PC-3 (cell line): Measurements from ENCODE around the gene NR1I2. TPM values are rescaled to one million over a fixed set of nuclear protein-coding genes. Genes with fewer than 3 reads are reported as not detected.

Source experiments
- ATAC-seq: fragments of 200-7000 bp; cut with Tn5 transposase; 2 replicates; pipeline ENCODE4 v1.9.1; 2020; ENCODE audit warnings: mild to moderate bottlenecking, moderate library complexity
- BruUV-seq: library from RNA; stranded (reverse); fragments of 400-500 nt; replicated peaks from 2 replicates; lab custom pipeline; 2021; lab: Mats Ljungman, UMichigan
- CTCF ChIA-PET: fragments of 300-600 bp; sonication (Branson Sonifier 250); formaldehyde crosslinking; loops from one replicate; lab custom pipeline; 2022; ENCODE audit warnings: antibody characterized with exemption; lab: Charles Lee
- POLR2A ChIA-PET: fragments of 300-600 bp; sonication (Branson Sonifier 250); formaldehyde crosslinking; loops from one replicate; lab custom pipeline; 2022; ENCODE audit warnings: antibody characterized with exemption; ENCODE audit not compliant: unreplicated experiment; lab: Charles Lee
- DNase-seq: peaks from one replicate; pipeline ENCODE4 v3.0.0-alpha.2; 2015
- H2AFZ ChIP-seq: fragments of 300-600 bp; sonication (generic); 2 replicates; pipeline ENCODE4 v1.6.0; 2016; ENCODE audit warnings: antibody characterized with exemption, low read length
- H3F3A ChIP-seq: fragments of 300-600 bp; sonication (generic); one replicate; pipeline ENCODE4 v1.6.0; 2017; ENCODE audit warnings: antibody characterized with exemption, low read length, control low read depth, mild to moderate bottlenecking; ENCODE audit not compliant: unreplicated experiment
- H3K27ac ChIP-seq: fragments of 300-600 bp; sonication (generic); 2 replicates; pipeline ENCODE4 v1.5.1; 2016; ENCODE audit warnings: mild to moderate bottlenecking, low read length
- H3K27me3 ChIP-seq: fragments of 300-600 bp; sonication (generic); 2 replicates; pipeline ENCODE4 v1.6.1; 2016; ENCODE audit warnings: low read length, mixed read lengths
- H3K36me3 ChIP-seq: fragments of 300-600 bp; sonication (generic); 2 replicates; pipeline ENCODE4 v1.6.1; 2016; ENCODE audit warnings: low read depth, mixed run types, low read length, mixed read lengths
- H3K4me1 ChIP-seq: fragments of 300-600 bp; sonication (generic); 2 replicates; pipeline ENCODE4 v1.5.1; 2016; ENCODE audit warnings: low read length; ENCODE audit not compliant: insufficient read depth
- H3K4me2 ChIP-seq: fragments of 300-600 bp; sonication (generic); 2 replicates; pipeline ENCODE4 v1.6.0; 2016; ENCODE audit warnings: low read length
- H3K4me3 ChIP-seq: fragments of 300-600 bp; sonication (generic); 2 replicates; pipeline ENCODE4 v1.5.1; 2016; ENCODE audit warnings: mild to moderate bottlenecking, low read length, mixed read lengths
- H3K79me2 ChIP-seq: fragments of 300-600 bp; sonication (generic); 2 replicates; pipeline ENCODE4 v1.6.1; 2017; ENCODE audit warnings: low read length, mixed read lengths
- H3K9ac ChIP-seq: fragments of 300-600 bp; sonication (generic); 2 replicates; pipeline ENCODE4 v1.6.0; 2016; ENCODE audit warnings: mild to moderate bottlenecking, low read length
- H3K9me2 ChIP-seq: fragments of 300-600 bp; sonication (generic); replicated peaks from 2 replicates; pipeline ENCODE4 v1.6.1; 2016; ENCODE audit warnings: mixed run types, low read length, mixed read lengths
- H3K9me3 ChIP-seq: fragments of 300-600 bp; sonication (generic); 2 replicates; pipeline ENCODE4 v1.6.1; 2016; ENCODE audit warnings: low read length, mixed read lengths
- H4K20me1 ChIP-seq: fragments of 300-600 bp; sonication (generic); 2 replicates; pipeline ENCODE4 v1.6.1; 2016; ENCODE audit warnings: low read length, mixed read lengths
- EZH2 ChIP-seq: fragments of 300-600 bp; sonication (generic); IDR thresholded peaks from one replicate; pipeline ENCODE4 v1.6.1; 2017; ENCODE audit warnings: antibody characterized with exemption, mild to moderate bottlenecking, low read length; ENCODE audit not compliant: unreplicated experiment
- EZH2phosphoT487 ChIP-seq: fragments of 300-600 bp; sonication (generic); IDR thresholded peaks from 2 replicates; pipeline ENCODE4 v1.6.1; 2018; ENCODE audit warnings: mild to moderate bottlenecking, antibody characterized with exemption, low read length, borderline replicate concordance
- intact Hi-C: fragments of 100-400 bp; cut with micrococcal nuclease; formaldehyde crosslinking; loops from 2 replicates; pipeline ENCODE4 v1.9.0; 2023
- total RNA-seq: library from RNA; depleted of rRNA; stranded (reverse); fragments of >200 nt; gene quantifications from 2 replicates; pipeline ENCODE4 v1.2.3, GENCODE V29; 2014
- TF ChIP-seq, protein P1 (sequence below): fragments of 300-600 bp; sonication (generic); conservative IDR thresholded peaks from 2 replicates; pipeline ENCODE4 v1.5.1; 2017; ENCODE audit warnings: antibody characterized with exemption, low read depth, mild to moderate bottlenecking, low read length

NR1I2 gene
- total RNA-seq, 1 experiment from 2014 or later: 0.04 TPM

DNA sequence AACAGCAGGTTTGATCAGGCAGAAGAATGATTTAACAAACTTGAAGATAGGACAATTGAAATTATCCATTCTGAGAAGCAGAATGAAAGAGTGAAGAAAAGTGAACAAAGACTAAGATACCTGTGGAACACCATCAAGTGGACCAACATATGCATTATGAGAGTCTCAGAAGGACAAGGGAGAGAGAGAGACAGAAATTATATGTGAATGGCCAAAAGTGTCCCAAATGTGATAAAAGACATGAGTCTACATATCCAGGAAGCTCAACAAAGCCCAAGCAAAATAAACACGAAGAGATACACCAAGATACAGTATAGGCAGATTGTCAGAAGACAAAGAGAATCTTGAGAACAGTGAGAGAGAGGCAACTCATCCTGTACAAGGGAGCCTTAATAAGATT, 5.6 kb upstream of the NR1I2 start:
- peaks cover 27% of the 10 kb centered on the region for H3K27me3 ChIP-seq
- ChIA-PET POLR2A (no interaction called here), CTCF (no interaction called here)
- H3K9me3 ChIP-seq: no peaks in the 10 kb centered on the region
- no peak overlapping the region for H3K27ac ChIP-seq
- H4K20me1 ChIP-seq: no peaks in the 10 kb centered on the region
- H3K79me2 ChIP-seq: no peaks in the 10 kb centered on the region
- TF ChIP-seq, protein P1, sequence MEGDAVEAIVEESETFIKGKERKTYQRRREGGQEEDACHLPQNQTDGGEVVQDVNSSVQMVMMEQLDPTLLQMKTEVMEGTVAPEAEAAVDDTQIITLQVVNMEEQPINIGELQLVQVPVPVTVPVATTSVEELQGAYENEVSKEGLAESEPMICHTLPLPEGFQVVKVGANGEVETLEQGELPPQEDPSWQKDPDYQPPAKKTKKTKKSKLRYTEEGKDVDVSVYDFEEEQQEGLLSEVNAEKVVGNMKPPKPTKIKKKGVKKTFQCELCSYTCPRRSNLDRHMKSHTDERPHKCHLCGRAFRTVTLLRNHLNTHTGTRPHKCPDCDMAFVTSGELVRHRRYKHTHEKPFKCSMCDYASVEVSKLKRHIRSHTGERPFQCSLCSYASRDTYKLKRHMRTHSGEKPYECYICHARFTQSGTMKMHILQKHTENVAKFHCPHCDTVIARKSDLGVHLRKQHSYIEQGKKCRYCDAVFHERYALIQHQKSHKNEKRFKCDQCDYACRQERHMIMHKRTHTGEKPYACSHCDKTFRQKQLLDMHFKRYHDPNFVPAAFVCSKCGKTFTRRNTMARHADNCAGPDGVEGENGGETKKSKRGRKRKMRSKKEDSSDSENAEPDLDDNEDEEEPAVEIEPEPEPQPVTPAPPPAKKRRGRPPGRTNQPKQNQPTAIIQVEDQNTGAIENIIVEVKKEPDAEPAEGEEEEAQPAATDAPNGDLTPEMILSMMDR: no peak
- TF ChIP-seq EZH2 (no peak), EZH2phosphoT487 (no peak)
- H3F3A ChIP-seq: no peaks in the 10 kb centered on the region
- DNase-seq (no peak), ATAC-seq (no peak)
- no peak overlapping the region for H3K9ac ChIP-seq
- no TSS peak for BruUV-seq
- no peak overlapping the region for H3K4me2 ChIP-seq
- H3K4me1 ChIP-seq: no peaks in the 10 kb centered on the region
- H3K9me2 ChIP-seq: no peaks in the 10 kb centered on the region
- H2AFZ ChIP-seq: no peak overlapping the region
- intact Hi-C loops: no loop called here
- no peaks in the 10 kb centered on the region for H3K36me3 ChIP-seq
- H3K4me3 ChIP-seq: no peak overlapping the region

DNA sequence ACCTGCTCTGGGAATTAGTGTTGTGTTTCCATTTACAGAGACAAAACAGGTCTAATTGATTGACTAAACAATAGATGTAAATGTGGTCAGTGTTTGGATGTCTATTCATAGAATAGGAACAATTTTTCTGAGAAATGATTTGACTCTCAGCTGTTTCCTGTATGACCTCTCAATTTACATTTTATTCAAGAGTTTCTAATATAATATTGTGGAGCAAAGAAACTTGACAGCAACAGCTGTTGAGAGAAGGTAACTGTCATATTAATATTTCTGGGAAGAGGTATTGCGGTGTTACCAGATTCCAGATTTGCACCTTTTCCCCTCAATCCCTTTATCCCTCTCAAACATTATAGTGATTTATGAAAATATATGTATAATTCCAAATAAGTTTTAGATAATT, 3.7 kb upstream of the NR1I2 start:
- ChIA-PET POLR2A (no interaction called here), CTCF (no interaction called here)
- Histone ChIP-seq H2AFZ (no peak overlapping the region), H3K9me3 (no peaks in the 10 kb centered on the region), H3K4me3 (no peak overlapping the region), H3K4me2 (no peak overlapping the region), H3K79me2 (no peaks in the 10 kb centered on the region), H3K4me1 (no peaks in the 10 kb centered on the region), H4K20me1 (no peaks in the 10 kb centered on the region), H3K9ac (no peak overlapping the region), H3K27me3 (peaks cover 11% of the 10 kb centered on the region), H3K36me3 (no peaks in the 10 kb centered on the region), H3F3A (no peaks in the 10 kb centered on the region), H3K27ac (no peak overlapping the region), H3K9me2 (no peaks in the 10 kb centered on the region)
- intact Hi-C loops: no loop called here
- no TSS peak for BruUV-seq
- DNase-seq (no peak), ATAC-seq (no peak)
- TF ChIP-seq, protein P1: no peak
- TF ChIP-seq EZH2phosphoT487 (no peak), EZH2 (no peak)

DNA sequence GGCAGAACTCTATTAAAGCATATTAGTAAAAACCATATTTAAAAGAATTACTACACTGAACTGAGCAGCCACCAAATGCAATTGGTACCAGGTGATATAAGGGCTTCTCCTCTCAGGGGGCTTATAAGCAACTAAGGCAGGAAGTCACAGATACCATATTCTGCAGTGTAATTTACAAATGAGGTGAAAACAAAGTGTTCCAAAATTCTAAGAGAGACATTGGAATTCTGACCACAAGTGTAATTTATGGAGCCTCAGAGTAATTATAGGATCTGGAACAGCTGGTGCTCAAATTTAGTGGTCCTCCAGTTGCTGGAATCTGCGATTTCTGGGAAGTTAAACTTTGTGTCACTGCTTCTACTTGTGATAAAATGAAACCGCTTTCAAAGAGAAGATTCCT, 3.1 kb upstream of the NR1I2 start:
- intact Hi-C loops: no loop called here
- BruUV-seq: no TSS peak
- no peak for TF ChIP-seq EZH2
- no peak for TF ChIP-seq EZH2phosphoT487
- TF ChIP-seq, protein P1: no peak
- no peak overlapping the region for H3K4me2 ChIP-seq
- no peaks in the 10 kb centered on the region for H3K36me3 ChIP-seq
- no peak overlapping the region for H3K4me3 ChIP-seq
- H3K27me3 ChIP-seq: peaks cover 11% of the 10 kb centered on the region
- H3F3A ChIP-seq: no peaks in the 10 kb centered on the region
- ChIA-PET CTCF (no interaction called here), POLR2A (no interaction called here)
- no peak overlapping the region for H3K27ac ChIP-seq
- DNase-seq: no peak
- H3K79me2 ChIP-seq: no peaks in the 10 kb centered on the region
- no peaks in the 10 kb centered on the region for H3K9me2 ChIP-seq
- H3K4me1 ChIP-seq: no peaks in the 10 kb centered on the region
- no peaks in the 10 kb centered on the region for H3K9me3 ChIP-seq
- no peak overlapping the region for H3K9ac ChIP-seq
- no peak for ATAC-seq
- H2AFZ ChIP-seq: no peak overlapping the region
- no peaks in the 10 kb centered on the region for H4K20me1 ChIP-seq
